ENCODE measurements around the gene STH. TPM values are rescaled to one million over a fixed set of nuclear protein-coding genes. Genes with fewer than 3 reads are reported as not detected.
A peak's percentile ranks its signal among the peaks of the same experiment; 100 is the strongest.
"Not testable (repeated sequence)": the region's sequence is repeated elsewhere in the genome, so short reads cannot be mapped to it uniquely, and the experiment has no call there.

Gene STH
- total and polyA plus RNA-seq, 2 donors (not counting 1 experiment from before 2014, with no cell fraction given): not detected

DNA sequence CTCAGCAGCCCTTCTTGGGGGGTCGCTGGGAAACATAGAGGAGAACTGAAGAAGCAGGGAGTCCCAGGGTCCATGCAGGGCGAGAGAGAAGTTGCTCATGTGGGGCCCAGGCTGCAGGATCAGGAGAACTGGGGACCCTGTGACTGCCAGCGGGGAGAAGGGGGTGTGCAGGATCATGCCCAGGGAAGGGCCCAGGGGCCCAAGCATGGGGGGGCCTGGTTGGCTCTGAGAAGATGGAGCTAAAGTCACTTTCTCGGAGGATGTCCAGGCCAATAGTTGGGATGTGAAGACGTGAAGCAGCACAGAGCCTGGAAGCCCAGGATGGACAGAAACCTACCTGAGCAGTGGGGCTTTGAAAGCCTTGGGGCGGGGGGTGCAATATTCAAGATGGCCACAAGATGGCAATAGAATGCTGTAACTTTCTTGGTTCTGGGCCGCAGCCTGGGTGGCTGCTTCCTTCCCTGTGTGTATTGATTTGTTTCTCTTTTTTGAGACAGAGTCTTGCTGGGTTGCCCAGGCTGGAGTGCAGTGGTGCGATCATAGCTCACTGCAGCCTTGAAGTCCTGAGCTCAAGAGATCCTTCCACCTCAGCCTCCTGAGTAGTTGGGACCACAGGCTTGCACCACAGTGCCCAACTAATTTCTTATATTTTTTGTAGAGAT, 3.4 kb downstream of the STH start:
- H3K27me3 ChIP-seq (ENCODE audit: control insufficient read depth, insufficient read depth, low read length): peaks cover 3% of the 10 kb centered on the region
- H2AFZ ChIP-seq (ENCODE audit: low read length): no peak overlapping the region
- no peaks in the 10 kb centered on the region for H3K9me3 ChIP-seq (ENCODE audit: control insufficient read depth, insufficient read depth, low read depth, low read length)
- no peaks in the 10 kb centered on the region for H3K79me2 ChIP-seq (ENCODE audit: control insufficient read depth, insufficient read depth, low read length)
- peak; percentile 33 to 58 for DNase-seq (ENCODE audit: low read depth in 2 of 2)
- H3K4me3 ChIP-seq (replicated peaks in 1 of 4; ENCODE audit: control extremely low read depth in 1 of 4, insufficient read depth in 1 of 4, low read depth in 3 of 4, low read length in 4 of 4): no peak overlapping the region
- no peaks in the 10 kb centered on the region for H3K4me1 ChIP-seq (ENCODE audit: control insufficient read depth, extremely low read depth, insufficient read depth, low read length)
- H3K27ac ChIP-seq (ENCODE audit: insufficient read depth, low read length): no peak overlapping the region
- no peaks in the 10 kb centered on the region for H3K36me3 ChIP-seq (ENCODE audit: control insufficient read depth, insufficient read depth, low read length)
- no peaks in the 10 kb centered on the region for H4K20me1 ChIP-seq (ENCODE audit: control insufficient read depth, extremely low read depth, insufficient read depth, low read length)
- TF ChIP-seq CTCF (conservative IDR thresholded peaks at IDR 0.05 in 1 of 2, IDR thresholded peaks at IDR 0.05 in 1 of 2; ENCODE audit: low read depth in 1 of 2, low read length in 2 of 2) (peak; percentile 86 to 91), EZH2 (IDR thresholded peaks at IDR 0.05; ENCODE audit: low read length, missing control alignments) (no peak)
- no peak overlapping the region for H3K4me2 ChIP-seq (ENCODE audit: extremely low read depth, insufficient read depth, low read length)
- H3K9ac ChIP-seq (ENCODE audit: insufficient read depth, low read length): peak overlapping the region; percentile 4

DNA sequence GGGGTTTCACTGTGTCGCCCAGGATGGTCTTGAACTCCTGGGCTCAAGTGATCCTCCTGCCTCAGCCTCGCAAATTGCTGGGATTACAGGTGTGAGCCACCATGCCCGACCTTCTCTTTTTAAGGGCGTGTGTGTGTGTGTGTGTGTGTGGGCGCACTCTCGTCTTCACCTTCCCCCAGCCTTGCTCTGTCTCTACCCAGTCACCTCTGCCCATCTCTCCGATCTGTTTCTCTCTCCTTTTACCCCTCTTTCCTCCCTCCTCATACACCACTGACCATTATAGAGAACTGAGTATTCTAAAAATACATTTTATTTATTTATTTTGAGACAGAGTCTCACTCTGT, 3.9 kb downstream of the STH start:
- no peaks in the 10 kb centered on the region for H3K4me1 ChIP-seq (ENCODE audit: control insufficient read depth, extremely low read depth, insufficient read depth, low read length)
- no peak overlapping the region for H3K4me3 ChIP-seq (replicated peaks in 1 of 4; ENCODE audit: control extremely low read depth in 1 of 4, insufficient read depth in 1 of 4, low read depth in 3 of 4, low read length in 4 of 4)
- no peaks in the 10 kb centered on the region for H3K79me2 ChIP-seq (ENCODE audit: control insufficient read depth, insufficient read depth, low read length)
- H3K9me3 ChIP-seq (ENCODE audit: control insufficient read depth, insufficient read depth, low read depth, low read length): no peaks in the 10 kb centered on the region
- no peak overlapping the region for H3K4me2 ChIP-seq (ENCODE audit: extremely low read depth, insufficient read depth, low read length)
- no peak overlapping the region for H2AFZ ChIP-seq (ENCODE audit: low read length)
- no peak overlapping the region for H3K9ac ChIP-seq (ENCODE audit: insufficient read depth, low read length)
- no peak for DNase-seq (ENCODE audit: low read depth in 2 of 2)
- TF ChIP-seq CTCF (conservative IDR thresholded peaks at IDR 0.05 in 1 of 2, IDR thresholded peaks at IDR 0.05 in 1 of 2; ENCODE audit: low read depth in 1 of 2, low read length in 2 of 2) (no peak), EZH2 (IDR thresholded peaks at IDR 0.05; ENCODE audit: low read length, missing control alignments) (no peak)
- no peak overlapping the region for H3K27ac ChIP-seq (ENCODE audit: insufficient read depth, low read length)
- no peaks in the 10 kb centered on the region for H4K20me1 ChIP-seq (ENCODE audit: control insufficient read depth, extremely low read depth, insufficient read depth, low read length)
- H3K27me3 ChIP-seq (ENCODE audit: control insufficient read depth, insufficient read depth, low read length): peaks cover 3% of the 10 kb centered on the region
- H3K36me3 ChIP-seq (ENCODE audit: control insufficient read depth, insufficient read depth, low read length): no peaks in the 10 kb centered on the region

DNA sequence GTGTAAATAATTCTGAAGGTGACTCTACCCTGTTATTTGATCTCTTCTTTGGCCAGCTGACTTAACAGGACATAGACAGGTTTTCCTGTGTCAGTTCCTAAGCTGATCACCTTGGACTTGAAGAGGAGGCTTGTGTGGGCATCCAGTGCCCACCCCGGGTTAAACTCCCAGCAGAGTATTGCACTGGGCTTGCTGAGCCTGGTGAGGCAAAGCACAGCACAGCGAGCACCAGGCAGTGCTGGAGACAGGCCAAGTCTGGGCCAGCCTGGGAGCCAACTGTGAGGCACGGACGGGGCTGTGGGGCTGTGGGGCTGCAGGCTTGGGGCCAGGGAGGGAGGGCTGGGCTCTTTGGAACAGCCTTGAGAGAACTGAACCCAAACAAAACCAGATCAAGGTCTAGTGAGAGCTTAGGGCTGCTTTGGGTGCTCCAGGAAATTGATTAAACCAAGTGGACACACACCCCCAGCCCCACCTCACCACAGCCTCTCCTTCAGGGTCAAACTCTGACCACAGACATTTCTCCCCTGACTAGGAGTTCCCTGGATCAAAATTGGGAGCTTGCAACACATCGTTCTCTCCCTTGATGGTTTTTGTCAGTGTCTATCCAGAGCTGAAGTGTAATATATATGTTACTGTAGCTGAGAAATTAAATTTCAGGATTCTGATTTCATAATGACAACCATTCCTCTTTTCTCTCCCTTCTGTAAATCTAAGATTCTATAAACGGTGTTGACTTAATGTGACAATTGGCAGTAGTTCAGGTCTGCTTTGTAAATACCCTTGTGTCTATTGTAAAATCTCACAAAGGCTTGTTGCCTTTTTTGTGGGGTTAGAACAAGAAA, 5.1 kb downstream of the STH start:
- Histone ChIP-seq H3K9me3 (ENCODE audit: control insufficient read depth, insufficient read depth, low read depth, low read length) (no peaks in the 10 kb centered on the region), H3K27me3 (ENCODE audit: control insufficient read depth, insufficient read depth, low read length) (peaks cover 3% of the 10 kb centered on the region), H3K79me2 (ENCODE audit: control insufficient read depth, insufficient read depth, low read length) (no peaks in the 10 kb centered on the region), H4K20me1 (ENCODE audit: control insufficient read depth, extremely low read depth, insufficient read depth, low read length) (no peaks in the 10 kb centered on the region), H3K27ac (ENCODE audit: insufficient read depth, low read length) (no peak overlapping the region), H2AFZ (ENCODE audit: low read length) (no peak overlapping the region), H3K9ac (ENCODE audit: insufficient read depth, low read length) (no peak overlapping the region), H3K4me2 (ENCODE audit: extremely low read depth, insufficient read depth, low read length) (no peak overlapping the region), H3K4me3 (replicated peaks in 1 of 4; ENCODE audit: control extremely low read depth in 1 of 4, insufficient read depth in 1 of 4, low read depth in 3 of 4, low read length in 4 of 4) (no peak overlapping the region), H3K36me3 (ENCODE audit: control insufficient read depth, insufficient read depth, low read length) (no peaks in the 10 kb centered on the region), H3K4me1 (ENCODE audit: control insufficient read depth, extremely low read depth, insufficient read depth, low read length) (no peaks in the 10 kb centered on the region)
- TF ChIP-seq EZH2 (IDR thresholded peaks at IDR 0.05; ENCODE audit: low read length, missing control alignments): no peak
- peak; percentile 11 to 18 for DNase-seq (ENCODE audit: low read depth in 2 of 2)

DNA sequence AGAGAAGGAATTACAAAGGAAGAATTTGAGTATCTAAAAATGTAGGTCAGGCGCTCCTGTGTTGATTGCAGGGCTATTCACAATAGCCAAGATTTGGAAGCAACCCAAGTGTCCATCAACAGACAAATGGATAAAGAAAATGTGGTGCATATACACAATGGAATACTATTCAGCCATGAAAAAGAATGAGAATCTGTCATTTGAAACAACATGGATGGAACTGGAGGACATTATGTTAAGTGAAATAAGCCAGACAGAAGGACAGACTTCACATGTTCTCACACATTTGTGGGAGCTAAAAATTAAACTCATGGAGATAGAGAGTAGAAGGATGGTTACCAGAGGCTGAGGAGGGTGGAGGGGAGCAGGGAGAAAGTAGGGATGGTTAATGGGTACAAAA, 7.0 kb downstream of the STH start:
- H3K4me3 ChIP-seq (replicated peaks in 1 of 4; ENCODE audit: control extremely low read depth in 1 of 4, insufficient read depth in 1 of 4, low read depth in 3 of 4, low read length in 4 of 4); H3K27me3 ChIP-seq (ENCODE audit: control insufficient read depth, insufficient read depth, low read length); H4K20me1 ChIP-seq (ENCODE audit: control insufficient read depth, extremely low read depth, insufficient read depth, low read length); H3K9ac ChIP-seq (ENCODE audit: insufficient read depth, low read length); H2AFZ ChIP-seq (ENCODE audit: low read length); H3K79me2 ChIP-seq (ENCODE audit: control insufficient read depth, insufficient read depth, low read length); H3K27ac ChIP-seq (ENCODE audit: insufficient read depth, low read length); H3K4me2 ChIP-seq (ENCODE audit: extremely low read depth, insufficient read depth, low read length); H3K9me3 ChIP-seq (ENCODE audit: control insufficient read depth, insufficient read depth, low read depth, low read length); H3K36me3 ChIP-seq (ENCODE audit: control insufficient read depth, insufficient read depth, low read length); DNase-seq (ENCODE audit: low read depth in 2 of 2); H3K4me1 ChIP-seq (ENCODE audit: control insufficient read depth, extremely low read depth, insufficient read depth, low read length): not testable (repeated sequence)
